ENCODE measurements around the gene ARHGAP32. TPM values are rescaled to one million over a fixed set of nuclear protein-coding genes. Genes with fewer than 3 reads are reported as not detected.

Gene ARHGAP32
- total RNA-seq, 1 experiment from 2014 or later, result 27.8 TPM

DNA sequence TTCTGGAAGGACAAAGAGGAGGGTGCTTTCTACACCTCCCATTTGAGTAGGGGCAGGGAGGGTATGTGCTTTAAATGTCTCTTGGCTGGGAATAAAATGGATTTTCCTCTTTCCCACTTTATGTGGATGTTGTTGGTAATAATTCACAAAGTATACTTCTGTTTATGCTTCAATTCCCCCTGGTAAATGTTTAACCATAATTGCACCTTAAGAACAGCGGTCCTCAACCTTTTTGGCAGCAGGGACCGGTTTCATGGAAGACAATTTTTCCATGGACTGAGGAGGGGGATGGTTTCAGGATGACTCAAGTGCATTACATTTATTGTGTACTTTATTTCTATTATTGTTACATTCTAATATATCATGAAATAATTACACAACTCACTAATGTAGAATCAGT, 245.5 kb downstream of the ARHGAP32 start:
- RAD21 ChIA-PET (ENCODE audit: low non-redundant PET in 1 of 2, low total read pairs in 2 of 2, uncharacterized antibody in 2 of 2, unreplicated experiment in 2 of 2), result no interaction called here

DNA sequence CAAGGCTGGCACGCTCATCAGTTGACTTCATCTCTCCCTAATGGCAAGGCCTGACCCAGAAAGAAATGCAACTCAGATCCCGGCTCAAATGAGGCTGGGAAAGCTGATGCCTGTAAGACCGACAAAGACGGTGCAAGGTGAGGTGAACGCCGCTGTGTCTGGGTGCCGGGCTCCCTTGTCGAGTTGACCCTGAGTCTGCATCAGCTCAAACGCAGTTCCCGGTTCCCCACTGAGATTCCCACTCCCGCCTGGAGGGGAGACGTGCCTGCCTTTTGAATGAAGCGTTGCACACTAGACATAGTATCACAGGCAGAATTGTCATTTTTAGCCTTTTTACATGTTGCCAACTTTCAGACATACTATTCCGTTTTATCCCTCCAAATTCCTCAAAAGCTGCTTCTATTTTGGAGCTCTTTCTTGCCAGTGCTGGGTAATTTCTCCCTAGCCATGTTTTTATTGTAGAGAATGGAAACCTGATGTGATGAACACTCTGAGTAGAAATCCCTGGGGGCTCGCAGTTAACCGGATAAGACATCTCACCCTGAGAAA, 248.6 kb downstream of the ARHGAP32 start:
- TF ChIP-seq JUND (IDR thresholded peaks at IDR 0.05), result no peak
- TF ChIP-seq CEBPB (IDR thresholded peaks at IDR 0.05; ENCODE audit: low read depth), result no peak
- TF ChIP-seq YY1 (IDR thresholded peaks at IDR 0.05; ENCODE audit: extremely low read depth, insufficient replicate concordance, low read depth, low read length), result no peak
- TF ChIP-seq EZH2phosphoT487 (IDR thresholded peaks at IDR 0.05; ENCODE audit: borderline replicate concordance), result no peak
- no peak for TF ChIP-seq POLR2A (IDR thresholded peaks at IDR 0.05; ENCODE audit: borderline replicate concordance, extremely low read depth, insufficient read depth, insufficient read length)
- no peak for TF ChIP-seq SRF (IDR thresholded peaks at IDR 0.05; ENCODE audit: low read depth)
- TF ChIP-seq CBX3 (IDR thresholded peaks at IDR 0.05; ENCODE audit: low read depth), result no peak
- TF ChIP-seq, protein P1, sequence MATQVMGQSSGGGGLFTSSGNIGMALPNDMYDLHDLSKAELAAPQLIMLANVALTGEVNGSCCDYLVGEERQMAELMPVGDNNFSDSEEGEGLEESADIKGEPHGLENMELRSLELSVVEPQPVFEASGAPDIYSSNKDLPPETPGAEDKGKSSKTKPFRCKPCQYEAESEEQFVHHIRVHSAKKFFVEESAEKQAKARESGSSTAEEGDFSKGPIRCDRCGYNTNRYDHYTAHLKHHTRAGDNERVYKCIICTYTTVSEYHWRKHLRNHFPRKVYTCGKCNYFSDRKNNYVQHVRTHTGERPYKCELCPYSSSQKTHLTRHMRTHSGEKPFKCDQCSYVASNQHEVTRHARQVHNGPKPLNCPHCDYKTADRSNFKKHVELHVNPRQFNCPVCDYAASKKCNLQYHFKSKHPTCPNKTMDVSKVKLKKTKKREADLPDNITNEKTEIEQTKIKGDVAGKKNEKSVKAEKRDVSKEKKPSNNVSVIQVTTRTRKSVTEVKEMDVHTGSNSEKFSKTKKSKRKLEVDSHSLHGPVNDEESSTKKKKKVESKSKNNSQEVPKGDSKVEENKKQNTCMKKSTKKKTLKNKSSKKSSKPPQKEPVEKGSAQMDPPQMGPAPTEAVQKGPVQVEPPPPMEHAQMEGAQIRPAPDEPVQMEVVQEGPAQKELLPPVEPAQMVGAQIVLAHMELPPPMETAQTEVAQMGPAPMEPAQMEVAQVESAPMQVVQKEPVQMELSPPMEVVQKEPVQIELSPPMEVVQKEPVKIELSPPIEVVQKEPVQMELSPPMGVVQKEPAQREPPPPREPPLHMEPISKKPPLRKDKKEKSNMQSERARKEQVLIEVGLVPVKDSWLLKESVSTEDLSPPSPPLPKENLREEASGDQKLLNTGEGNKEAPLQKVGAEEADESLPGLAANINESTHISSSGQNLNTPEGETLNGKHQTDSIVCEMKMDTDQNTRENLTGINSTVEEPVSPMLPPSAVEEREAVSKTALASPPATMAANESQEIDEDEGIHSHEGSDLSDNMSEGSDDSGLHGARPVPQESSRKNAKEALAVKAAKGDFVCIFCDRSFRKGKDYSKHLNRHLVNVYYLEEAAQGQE (IDR thresholded peaks at IDR 0.05; ENCODE audit: low read depth), result no peak
- no peak for DNase-seq (ENCODE audit: low read depth, low spot score)
- H3K9ac ChIP-seq (ENCODE audit: low read length), result no peak overlapping the region
- no peak for ATAC-seq
- no peaks in the 10 kb centered on the region for H3K79me2 ChIP-seq (ENCODE audit: insufficient read depth, low read length)
- no peaks in the 10 kb centered on the region for H3K4me1 ChIP-seq (ENCODE audit: control insufficient read depth in 1 of 2, insufficient read depth in 2 of 2, low read length in 2 of 2)
- ChIA-PET POLR2A (no interaction called here), RAD21 (ENCODE audit: low non-redundant PET in 1 of 2, low total read pairs in 2 of 2, uncharacterized antibody in 2 of 2, unreplicated experiment in 2 of 2) (no interaction called here), CTCF (no interaction called here)
- H3K27ac ChIP-seq (ENCODE audit: low read depth, low read length), result no peak overlapping the region
- H2AFZ ChIP-seq (ENCODE audit: low read depth, low read length, poor library complexity, severe bottlenecking), result no peak overlapping the region
- no peaks in the 10 kb centered on the region for H3K27me3 ChIP-seq (ENCODE audit: insufficient read depth, low read length)
- H3K36me3 ChIP-seq (ENCODE audit: control insufficient read depth in 1 of 2, insufficient read depth in 2 of 2, low read length in 2 of 2), result no peaks in the 10 kb centered on the region
- no peaks in the 10 kb centered on the region for H4K20me1 ChIP-seq (ENCODE audit: insufficient read depth)
- BruUV-seq (replicated peaks), result no TSS peak
- H3K4me2 ChIP-seq (ENCODE audit: low read length), result no peak overlapping the region
- H3K9me2 ChIP-seq (ENCODE audit: insufficient read depth), result no peaks in the 10 kb centered on the region
- H3K9me3 ChIP-seq (ENCODE audit: control insufficient read depth in 1 of 2, insufficient read depth in 1 of 2, low read depth in 1 of 2, low read length in 2 of 2), result no peaks in the 10 kb centered on the region
- no peak overlapping the region for H3K4me3 ChIP-seq (replicated peaks in 1 of 2; ENCODE audit: low read depth in 1 of 2, low read length in 2 of 2)
- intact Hi-C loops (cut with micrococcal nuclease), result no loop called here

More for the DNA sequence above, 245.5 kb downstream of the ARHGAP32 start:
- ATAC-seq, result no peak
- H2AFZ ChIP-seq (ENCODE audit: low read depth, low read length, poor library complexity, severe bottlenecking), result no peak overlapping the region
- CTCF ChIA-PET, result no interaction called here
- no peaks in the 10 kb centered on the region for H3K9me2 ChIP-seq (ENCODE audit: insufficient read depth)
- H3K9me3 ChIP-seq (ENCODE audit: control insufficient read depth in 1 of 2, insufficient read depth in 1 of 2, low read depth in 1 of 2, low read length in 2 of 2), result no peaks in the 10 kb centered on the region
- POLR2A ChIA-PET, result no interaction called here
- H3K36me3 ChIP-seq (ENCODE audit: control insufficient read depth in 1 of 2, insufficient read depth in 2 of 2, low read length in 2 of 2), result no peaks in the 10 kb centered on the region
- no peak overlapping the region for H3K4me3 ChIP-seq (replicated peaks in 1 of 2; ENCODE audit: low read depth in 1 of 2, low read length in 2 of 2)
- H3K4me1 ChIP-seq (ENCODE audit: control insufficient read depth in 1 of 2, insufficient read depth in 2 of 2, low read length in 2 of 2), result no peaks in the 10 kb centered on the region
- TF ChIP-seq, protein P1 (IDR thresholded peaks at IDR 0.05; ENCODE audit: low read depth), result no peak
- TF ChIP-seq CEBPB (IDR thresholded peaks at IDR 0.05; ENCODE audit: low read depth), result no peak
- TF ChIP-seq ZFX (IDR thresholded peaks at IDR 0.05), result no peak
- no peaks in the 10 kb centered on the region for H4K20me1 ChIP-seq (ENCODE audit: insufficient read depth)
- no TSS peak for BruUV-seq (replicated peaks)
- intact Hi-C loops (cut with micrococcal nuclease), result no loop called here
- H3K9ac ChIP-seq (ENCODE audit: low read length), result no peak overlapping the region
- no peak for DNase-seq (ENCODE audit: low read depth, low spot score)
- H3K4me2 ChIP-seq (ENCODE audit: low read length), result no peak overlapping the region
- no peak overlapping the region for H3K27ac ChIP-seq (ENCODE audit: low read depth, low read length)
- H3K27me3 ChIP-seq (ENCODE audit: insufficient read depth, low read length), result no peaks in the 10 kb centered on the region
- no peaks in the 10 kb centered on the region for H3K79me2 ChIP-seq (ENCODE audit: insufficient read depth, low read length)
